Psoas muscle (tissue), 8 donors: ENCODE results near the gene ACTA1. TPM values are rescaled to one million over a fixed set of nuclear protein-coding genes. Genes with fewer than 3 reads are reported as not detected.

Experiments
- ATAC-seq, 4 donors: fragments of 200-7000 bp; cut with Tn5 transposase; one replicate each; pipeline ENCODE4 v1.9.1; 2020; ENCODE audit warnings: moderate library complexity in 3 of 4, mild to moderate bottlenecking in 2 of 4
- DNase-seq, 2 donors: peaks; one replicate each; pipeline ENCODE4 v3.0.0-alpha.2; 2020
- H3K27ac ChIP-seq: fragments of 200-600 bp; one replicate; pipeline ENCODE4 v1.8.0; 2022
- H3K27me3 ChIP-seq, 3 donors: fragments of 200-600 bp in 1 of 3; one replicate each; pipeline versions ENCODE4 v1.6.1 to v1.8.0; 2013 to 2022; ENCODE audit warnings: low read length in 2 of 3, mild to moderate bottlenecking in 2 of 3, moderate library complexity in 1 of 3; ENCODE audit not compliant: insufficient read depth in 3 of 3
- H3K36me3 ChIP-seq, 2 donors: fragments of 200-600 bp in 1 of 2; one replicate each; pipeline versions ENCODE4 v1.6.1 to v1.8.0; 2013 to 2022; ENCODE audit warnings: low read depth in 1 of 2, mild to moderate bottlenecking in 1 of 2, moderate library complexity in 1 of 2; ENCODE audit not compliant: insufficient read depth in 1 of 2
- H3K4me1 ChIP-seq: fragments of 200-600 bp; one replicate; pipeline ENCODE4 v1.8.0; 2022
- H3K4me3 ChIP-seq: fragments of 200-600 bp; one replicate; pipeline ENCODE4 v1.8.0; 2022; ENCODE audit warnings: mild to moderate bottlenecking
- H3K9me3 ChIP-seq: fragments of 200-600 bp; one replicate; pipeline ENCODE4 v1.8.0; 2022
- WGBS, 3 donors: extraction: QIAGEN DNeasy Blood & Tissue Kit; methylation state at CpG; one replicate each; pipeline versions ENCODE4 v1.1.6 to v1.1.7; 2013; 5-methylcytosine and 5-hydroxymethylcytosine counted together
- intact Hi-C, 2 donors: fragments of 100-400 bp; cut with DNase I; formaldehyde crosslinking; loops; one replicate each; pipeline versions ENCODE4 v1.11.0 to v1.14.2; 2022
- polyA plus RNA-seq, 3 donors: library from polyadenylated mRNA; stranded (reverse); fragments of 200-250 nt; gene quantifications; one replicate each; pipeline ENCODE4 v1.2.3, GENCODE V29; 2013
- total RNA-seq, 4 donors: library from RNA; stranded (reverse); fragmentation: NEBNext Ultra II Directional in 2 of 4; extraction: Animal tissue kit (Norgen Biotek cat#: 25700) in 2 of 4; gene quantifications; one replicate each; pipeline versions ENCODE4 v1.2.1 to v1.2.4, GENCODE V29; 2021 to 2023
- TF ChIP-seq, protein P1 (sequence below): fragments of 200-600 bp; IDR thresholded peaks from one replicate; pipeline ENCODE4 v1.8.0; 2022; ENCODE audit warnings: antibody characterized with exemption
- donor health status: healthy with polysubstance abuse.
- donor health status: DM: no; HTN: no; CAD: no; lungs with moderate emphysema.
- donor health status: Bipolar disorder and iron deficiency.
- donor health status: healthy.
- donor health status: DM: yes; HTN: yes; CAD: no.
- donor health status: DM: no; HTN: no; CAD: no.
- donor health status: DM: no; HTN: no; CAD: no.
- donor health status: DM: yes; HTN: yes; CAD: no.

The ACTA1 gene
- total and polyA plus RNA-seq, 7 donors: 8,109 to 28,566 (median 17,090) TPM

DNA sequence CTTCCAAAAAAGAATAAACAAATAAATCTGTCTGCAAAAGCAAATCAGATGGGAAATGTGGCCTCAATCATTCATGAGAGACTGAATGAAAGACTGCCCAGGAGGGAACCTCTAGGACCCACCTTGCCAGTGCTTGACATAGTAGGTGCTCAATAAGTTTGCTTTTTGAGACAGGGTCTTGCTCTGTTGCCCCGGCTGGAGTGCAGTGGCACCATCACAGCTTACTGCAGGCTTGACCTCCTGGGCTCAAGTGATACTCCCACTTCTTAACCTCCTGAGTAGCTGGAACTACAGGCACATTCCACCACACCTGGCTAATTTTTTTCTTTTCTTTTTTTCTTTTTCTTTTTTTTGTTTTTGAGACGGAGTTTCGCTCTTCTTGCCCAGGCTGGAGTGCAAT lies 50.7 kb downstream of the ACTA1 start:
- no peaks in the 10 kb centered on the region for H3K27me3 ChIP-seq
- WGBS, 3 donors: 90 to 98% (median 90%) methylated on average over 3 of the region's 3 CpGs
- DNase-seq (no peak), ATAC-seq (no peak)
- no peak overlapping the region for H3K4me3 ChIP-seq
- TF ChIP-seq, protein P1, sequence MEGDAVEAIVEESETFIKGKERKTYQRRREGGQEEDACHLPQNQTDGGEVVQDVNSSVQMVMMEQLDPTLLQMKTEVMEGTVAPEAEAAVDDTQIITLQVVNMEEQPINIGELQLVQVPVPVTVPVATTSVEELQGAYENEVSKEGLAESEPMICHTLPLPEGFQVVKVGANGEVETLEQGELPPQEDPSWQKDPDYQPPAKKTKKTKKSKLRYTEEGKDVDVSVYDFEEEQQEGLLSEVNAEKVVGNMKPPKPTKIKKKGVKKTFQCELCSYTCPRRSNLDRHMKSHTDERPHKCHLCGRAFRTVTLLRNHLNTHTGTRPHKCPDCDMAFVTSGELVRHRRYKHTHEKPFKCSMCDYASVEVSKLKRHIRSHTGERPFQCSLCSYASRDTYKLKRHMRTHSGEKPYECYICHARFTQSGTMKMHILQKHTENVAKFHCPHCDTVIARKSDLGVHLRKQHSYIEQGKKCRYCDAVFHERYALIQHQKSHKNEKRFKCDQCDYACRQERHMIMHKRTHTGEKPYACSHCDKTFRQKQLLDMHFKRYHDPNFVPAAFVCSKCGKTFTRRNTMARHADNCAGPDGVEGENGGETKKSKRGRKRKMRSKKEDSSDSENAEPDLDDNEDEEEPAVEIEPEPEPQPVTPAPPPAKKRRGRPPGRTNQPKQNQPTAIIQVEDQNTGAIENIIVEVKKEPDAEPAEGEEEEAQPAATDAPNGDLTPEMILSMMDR: no peak
- no peak overlapping the region for H3K27ac ChIP-seq
- H3K4me1 ChIP-seq: peaks cover 8% of the 10 kb centered on the region
- intact Hi-C loops: no loop called here
- no peaks in the 10 kb centered on the region for H3K9me3 ChIP-seq
- no peaks in the 10 kb centered on the region for H3K36me3 ChIP-seq

Other genes starting within 250 kb of the ACTA1 start
- gene RAB4A, start 163.0 kb downstream of the ACTA1 start, total RNA-seq: 10 to 100 TPM; 44.2 to 67.4 (median 54.3) TPM
- gene RAB4A, start 163.0 kb downstream of the ACTA1 start, polyA plus RNA-seq: 10 to 100 TPM; 25.2 to 57.6 (median 31.0) TPM
- 1 to 10 TPM in 3 of 4 donors, under 1 TPM in 1; 0.85 to 2.2 (median 1.6) TPM for gene CCSAP, start 91.0 kb downstream of the ACTA1 start, total RNA-seq
- 1 to 10 TPM in 1 of 3 donors, under 1 TPM in 2; 0.53 to 1.2 (median 0.70) TPM for gene CCSAP, start 91.0 kb downstream of the ACTA1 start, polyA plus RNA-seq
- gene NUP133, start 74.2 kb upstream of the ACTA1 start, total RNA-seq: 10 to 100 TPM; 24.1 to 29.3 (median 26.4) TPM
- gene NUP133, start 74.2 kb upstream of the ACTA1 start, polyA plus RNA-seq: 10 to 100 TPM in 1 of 3 donors, 1 to 10 TPM in 2; 9.3 to 18.7 (median 9.5) TPM
- 10 to 100 TPM in 3 of 4 donors, 1 to 10 TPM in 1; 9.8 to 20.8 (median 17.5) TPM for gene ABCB10, start 124.6 kb upstream of the ACTA1 start, total RNA-seq
- 10 to 100 TPM in 1 of 3 donors, 1 to 10 TPM in 2; 6.9 to 10.8 (median 9.0) TPM for gene ABCB10, start 124.6 kb upstream of the ACTA1 start, polyA plus RNA-seq
- gene TAF5L, start 192.0 kb upstream of the ACTA1 start, total RNA-seq: 10 to 100 TPM in 3 of 4 donors, 1 to 10 TPM in 1; 8.5 to 49.0 (median 28.6) TPM
- gene TAF5L, start 192.0 kb upstream of the ACTA1 start, polyA plus RNA-seq: 10 to 100 TPM; 13.8 to 31.7 (median 15.7) TPM
- gene URB2, start 192.2 kb upstream of the ACTA1 start, total RNA-seq: 10 to 100 TPM in 3 of 4 donors, 1 to 10 TPM in 1; 8.3 to 18.2 (median 16.8) TPM
- gene URB2, start 192.2 kb upstream of the ACTA1 start, polyA plus RNA-seq: 10 to 100 TPM in 1 of 3 donors, 1 to 10 TPM in 2; 4.7 to 10.2 (median 9.2) TPM